Daoy (cell line): Measurements from ENCODE around the gene DEPP1. TPM values are rescaled to one million over a fixed set of nuclear protein-coding genes. Genes with fewer than 3 reads are reported as not detected.

ENCODE experiments used
- DNase-seq: peaks from one replicate; pipeline ENCODE4 v3.0.0-alpha.2; 2015; ENCODE audit warnings: low read depth
- total RNA-seq: library from RNA; depleted of rRNA; stranded (reverse); fragments of >200 nt; shearing (Covaris generic); gene quantifications from 2 replicates; pipeline ENCODE4 v1.2.3, GENCODE V29; 2014

Gene DEPP1
- total RNA-seq, 1 experiment from 2014 or later = 0.11 TPM

DNA sequence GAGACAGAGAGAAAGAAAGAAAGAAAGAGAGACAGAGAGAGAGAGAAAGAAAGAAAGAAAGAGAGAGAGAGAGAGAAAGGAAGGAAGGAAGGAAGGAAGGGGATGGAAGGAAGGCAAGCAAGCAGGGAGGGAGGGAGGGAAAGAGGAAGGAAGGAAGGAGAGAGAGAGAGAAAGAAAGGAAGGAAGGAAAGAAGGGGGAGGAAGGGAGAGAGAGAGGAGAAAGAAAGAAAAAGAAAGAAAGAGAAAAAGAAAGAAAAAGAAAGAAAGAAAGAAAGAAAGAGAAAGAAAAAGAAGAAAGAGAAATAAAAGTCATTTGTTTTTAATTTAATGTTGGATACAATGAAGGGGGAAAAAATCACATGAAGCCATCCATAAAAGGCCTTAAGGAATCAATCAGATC is 23.6 kb downstream of the DEPP1 start:
- no peak for DNase-seq

DNA sequence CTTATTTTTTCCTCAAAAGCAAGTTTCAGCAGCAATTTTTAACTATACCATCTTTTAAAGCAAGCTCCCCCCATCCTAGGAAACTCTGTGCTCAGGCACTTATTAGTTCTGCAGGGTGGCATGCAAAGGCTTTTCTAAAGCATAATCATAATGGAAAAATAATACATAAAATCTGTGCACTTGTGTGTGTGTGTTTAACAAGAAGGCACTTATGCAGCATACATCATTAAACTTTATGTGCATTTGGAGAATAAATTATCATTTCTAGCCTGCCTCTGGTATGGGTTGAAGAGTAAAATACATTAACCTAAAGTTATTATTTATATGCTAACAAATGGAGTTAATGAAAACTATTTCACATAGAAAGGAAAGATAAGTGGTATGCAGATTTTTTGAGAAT is 24.6 kb downstream of the DEPP1 start:
- DNase-seq = no peak

DNA sequence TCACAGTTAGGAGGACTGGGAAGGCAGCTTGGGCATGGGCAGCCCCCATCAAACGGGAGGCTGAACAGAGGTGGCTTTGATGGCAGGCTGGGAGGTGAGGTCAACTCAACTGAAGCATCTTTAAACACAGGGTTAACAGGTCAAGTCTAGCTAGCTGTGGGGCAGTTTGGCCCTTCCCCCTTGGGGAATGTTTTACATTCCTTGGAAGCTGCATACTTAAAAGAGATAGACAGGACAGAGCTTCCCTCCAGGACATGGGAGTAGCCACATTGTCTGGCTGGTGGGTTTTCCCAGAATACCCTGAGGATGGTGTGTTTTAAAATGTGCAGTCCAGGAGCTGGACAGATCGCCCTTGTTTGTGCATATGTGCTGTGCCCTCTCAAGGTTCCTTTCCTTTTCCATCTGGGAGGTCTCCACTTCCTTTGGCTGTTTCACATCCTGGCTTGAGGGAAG is 25.8 kb downstream of the DEPP1 start:
- no peak for DNase-seq

DNA sequence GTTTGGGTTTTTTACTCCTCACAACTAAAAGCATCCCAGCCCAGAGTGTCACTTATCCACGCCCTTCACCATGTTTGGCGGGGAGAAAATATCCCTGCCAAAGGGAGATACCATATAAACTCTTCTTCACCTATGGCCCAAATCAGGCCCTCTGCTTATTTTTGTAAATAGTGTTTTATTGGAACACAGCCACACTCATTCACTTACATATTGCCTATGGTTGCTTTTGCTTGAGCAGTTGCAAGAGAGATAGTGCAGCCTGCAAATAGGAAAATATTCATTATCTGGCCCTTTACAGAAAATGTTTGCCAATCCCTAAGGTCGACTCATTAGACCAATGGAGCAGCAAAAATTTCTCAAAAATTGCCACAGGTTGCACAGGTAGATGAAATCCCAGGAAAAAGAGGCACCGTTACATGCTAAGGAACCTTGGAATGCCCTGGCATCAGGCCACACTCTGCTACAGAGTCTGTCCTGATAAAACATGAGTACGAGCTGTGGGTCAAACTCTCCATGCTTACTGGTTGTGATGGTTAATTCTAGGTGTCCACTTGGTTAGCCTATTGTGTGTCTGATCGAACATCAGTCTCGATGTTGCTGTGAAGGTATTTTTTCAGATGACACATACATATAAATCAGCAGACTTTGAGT is 26.9 kb downstream of the DEPP1 start:
- no peak for DNase-seq

DNA sequence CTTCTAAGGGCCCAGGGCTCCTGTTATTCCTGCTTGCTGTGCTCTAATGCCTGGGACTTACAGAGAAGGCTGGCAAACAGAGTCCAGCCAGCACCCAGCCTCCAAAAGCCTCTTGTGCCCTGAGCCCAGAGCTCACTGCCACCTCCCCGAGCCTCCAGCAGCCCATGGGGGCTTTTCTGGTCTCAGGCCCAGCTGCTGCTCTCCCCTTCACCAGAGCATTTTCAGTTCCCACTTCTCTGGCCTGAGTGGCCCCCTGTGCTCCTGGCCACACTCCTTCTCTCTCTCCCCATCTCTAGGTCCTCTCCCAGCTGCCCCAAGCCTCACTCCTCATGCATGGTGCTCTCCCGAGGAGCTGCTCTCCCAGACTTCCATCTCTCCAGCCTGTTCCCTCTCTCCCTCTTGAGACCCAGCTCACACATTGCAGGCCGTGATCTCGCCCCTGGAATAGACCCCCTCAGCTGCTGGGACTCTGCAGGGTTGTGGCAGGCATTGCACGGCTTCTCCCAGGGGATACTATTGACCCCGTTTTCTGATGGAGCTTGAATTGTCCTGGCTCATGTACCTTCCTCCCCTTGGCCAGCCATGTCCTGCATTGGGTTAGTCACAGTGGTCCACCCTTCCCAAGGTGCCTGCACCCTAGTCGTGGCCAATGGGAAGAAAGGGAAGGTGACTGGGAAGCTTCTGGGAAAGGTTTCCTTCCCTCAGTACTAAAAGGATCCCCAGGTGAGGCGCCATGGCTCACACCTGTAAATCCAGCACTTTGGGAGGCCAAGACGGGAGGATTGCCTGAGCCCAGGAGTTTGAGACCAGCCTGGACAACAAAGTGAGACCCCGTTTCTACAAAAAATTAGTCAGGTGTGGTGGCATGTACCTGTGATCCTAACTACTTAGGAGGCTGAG is 28.0 kb downstream of the DEPP1 start:
- no peak for DNase-seq

DNA sequence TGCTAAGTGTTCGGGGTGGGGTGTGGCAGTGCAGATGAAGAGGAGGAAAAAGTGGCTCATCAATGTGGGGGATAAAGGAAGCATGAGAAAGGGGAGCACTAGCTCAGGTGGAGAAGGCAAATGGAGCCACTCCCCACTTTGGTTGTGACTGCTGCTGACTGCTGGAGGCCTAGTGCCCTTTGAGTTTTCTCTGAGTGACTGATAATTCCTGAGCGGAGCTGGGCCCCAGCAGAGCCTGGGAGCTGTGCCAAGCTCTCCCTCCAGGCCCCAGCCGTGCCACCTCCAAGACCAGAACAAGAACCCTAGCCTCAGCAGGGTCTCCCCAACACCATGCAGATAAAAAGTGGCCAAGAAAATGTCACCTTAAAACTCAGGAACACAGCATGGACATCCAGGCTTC is 28.7 kb downstream of the DEPP1 start:
- no peak for DNase-seq

DNA sequence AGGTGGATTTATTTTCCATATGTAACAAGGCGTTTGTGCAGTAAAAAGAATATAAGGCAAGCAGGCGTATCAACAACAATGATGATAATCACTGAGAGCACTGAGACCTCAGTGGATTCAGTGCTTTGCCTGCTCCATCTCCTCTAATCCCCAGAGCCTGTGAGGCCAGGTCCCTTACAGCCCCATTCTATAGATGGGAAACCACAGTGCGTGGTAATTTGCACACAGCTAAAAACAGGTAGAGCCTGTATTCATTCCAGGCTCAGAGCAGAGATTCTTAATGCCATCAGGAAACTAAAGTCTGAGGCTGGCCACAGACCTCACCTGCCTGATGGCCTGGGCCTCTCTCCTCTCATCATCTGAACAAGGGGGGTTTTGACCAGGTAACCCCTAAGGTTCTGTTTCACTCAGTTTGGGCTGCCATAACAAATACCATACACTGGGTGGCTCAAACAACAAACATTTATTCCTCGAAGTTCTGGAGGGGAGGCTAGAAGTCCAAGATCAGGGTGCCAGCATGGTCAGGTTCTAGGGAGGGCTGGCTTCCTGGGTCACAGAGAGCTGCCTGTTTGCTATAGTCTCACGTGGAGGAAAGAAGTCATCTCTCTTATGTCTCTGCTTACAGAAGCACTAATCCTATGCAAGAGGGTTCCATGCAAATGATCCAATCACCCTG is 29.3 kb downstream of the DEPP1 start:
- DNase-seq = no peak

DNA sequence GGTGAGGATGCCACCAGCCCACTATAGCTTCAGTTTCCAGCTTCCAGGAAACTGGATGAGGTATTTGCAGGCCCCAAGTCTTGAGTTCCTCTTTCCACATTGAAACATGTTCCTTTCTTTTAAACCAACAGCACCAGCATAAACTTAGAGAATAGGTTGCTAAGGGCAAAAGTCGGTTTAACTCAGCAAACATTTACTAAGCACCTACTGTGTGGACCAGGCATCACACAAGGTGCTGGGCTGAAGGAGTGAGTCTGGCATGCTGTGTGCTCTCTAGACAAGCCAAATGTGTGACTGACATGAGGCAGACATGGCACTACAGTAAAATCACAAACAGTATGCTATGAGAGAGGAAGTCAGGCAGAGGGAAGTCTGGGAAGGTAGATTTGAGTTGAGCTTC is 30.0 kb downstream of the DEPP1 start:
- no peak for DNase-seq

DNA sequence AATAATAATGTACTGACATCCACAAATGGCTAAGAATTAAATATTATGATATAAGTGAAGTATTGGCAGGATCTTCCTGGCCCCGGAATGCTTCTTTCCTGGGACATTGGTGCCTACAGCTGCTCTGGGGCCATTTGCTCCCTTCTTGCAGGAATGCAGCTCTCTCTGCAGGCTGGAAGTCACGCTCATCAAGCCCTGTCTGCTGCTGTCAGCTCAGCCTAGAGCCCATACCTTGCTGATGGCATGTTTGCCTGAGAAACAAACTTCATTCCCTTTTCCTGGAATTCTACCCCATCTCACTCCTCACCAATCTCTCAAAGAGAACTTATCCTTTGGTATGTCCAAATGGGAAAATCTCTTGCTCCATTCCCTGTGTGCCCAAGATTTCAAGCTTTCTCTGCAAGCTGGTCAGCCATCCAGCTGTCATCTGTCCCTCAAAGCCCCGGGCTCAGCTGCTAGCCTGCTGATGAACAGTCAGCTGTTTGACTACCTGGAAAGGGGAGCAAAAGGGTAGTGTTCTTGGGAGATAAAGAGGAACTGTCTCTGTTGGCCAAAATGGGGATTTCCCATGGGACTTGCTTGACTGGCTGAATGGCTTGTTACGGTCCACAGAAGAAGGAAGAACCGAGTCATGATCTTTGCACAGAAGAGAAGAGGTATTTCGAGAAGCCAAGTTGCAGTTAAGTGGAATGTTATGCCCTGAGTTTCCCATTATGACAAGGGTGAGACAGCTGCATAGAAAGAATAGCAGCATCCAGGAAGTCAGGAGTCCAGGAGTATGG is 31.0 kb downstream of the DEPP1 start:
- no peak for DNase-seq

DNA sequence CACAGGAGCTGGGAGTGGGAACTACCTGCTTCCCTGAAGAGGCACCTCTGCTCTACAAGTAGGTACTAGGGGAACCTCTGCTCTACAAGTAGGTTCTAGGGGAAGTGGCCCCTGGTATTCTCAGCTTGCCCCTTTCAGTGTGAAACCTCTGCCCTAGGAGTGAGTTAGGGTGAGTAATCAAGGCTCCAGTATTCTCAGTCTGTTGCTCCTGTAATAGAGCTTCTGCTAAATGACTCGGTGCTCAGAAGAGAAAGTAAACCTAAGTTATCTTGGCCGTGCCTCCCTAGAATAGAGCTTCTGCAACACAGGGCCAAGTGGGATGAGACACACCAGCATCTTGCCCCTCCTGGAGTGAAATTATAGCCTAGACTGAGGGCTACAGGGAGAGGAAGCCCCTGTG is 32.4 kb downstream of the DEPP1 start:
- DNase-seq = no peak

DNA sequence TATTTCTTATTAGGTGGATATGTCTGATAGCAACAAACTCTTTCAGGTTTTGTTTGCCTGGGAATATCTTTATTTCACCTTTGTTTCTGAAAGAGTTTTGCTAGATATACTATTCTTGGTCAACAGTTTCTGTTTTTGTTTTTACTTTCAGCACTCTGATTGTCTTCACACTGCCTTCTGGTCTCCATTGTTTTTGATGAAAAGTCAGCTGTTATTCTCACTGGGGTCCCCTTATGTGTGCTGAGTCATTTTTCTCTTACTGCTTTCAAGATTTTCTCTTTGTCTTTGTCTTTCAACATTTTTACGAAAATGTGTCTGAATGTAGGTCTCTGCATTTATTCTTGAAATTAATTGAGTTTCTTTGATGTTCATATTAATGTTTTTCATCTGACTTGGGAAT is 34.3 kb downstream of the DEPP1 start:
- DNase-seq = no peak

DNA sequence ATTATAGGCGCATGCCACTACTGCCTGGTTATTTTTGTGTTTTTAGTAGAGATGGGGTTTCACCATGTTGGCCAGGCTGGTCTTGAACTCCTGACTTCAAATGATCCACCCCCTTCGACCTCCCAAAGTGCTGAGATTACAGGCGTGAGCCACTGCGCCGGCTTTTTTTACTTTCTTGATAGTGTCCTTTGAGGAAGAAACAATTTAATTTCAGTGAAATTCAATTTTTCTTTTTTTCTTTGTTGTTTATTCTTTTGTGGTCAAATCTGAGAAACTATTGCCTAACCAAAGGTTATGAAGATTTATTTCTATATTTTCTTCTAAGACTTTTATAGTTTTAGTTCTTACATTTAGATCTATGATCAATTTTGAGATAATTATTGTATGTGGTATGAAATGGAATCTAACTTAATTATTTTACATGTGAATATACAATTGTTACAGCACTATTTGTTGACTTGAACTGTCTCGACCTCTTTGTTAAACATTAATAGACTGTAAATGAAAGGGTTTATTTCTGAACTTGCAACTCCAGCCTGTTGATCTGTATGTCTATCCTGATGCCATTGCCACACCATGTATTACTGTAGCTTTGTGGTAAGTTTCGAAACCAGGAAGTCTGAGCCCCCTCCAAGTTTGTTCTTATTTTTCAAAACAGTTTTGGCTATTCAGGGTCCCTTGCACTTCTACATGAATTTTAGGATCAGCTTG is 38.8 kb downstream of the DEPP1 start:
- DNase-seq = no peak

DNA sequence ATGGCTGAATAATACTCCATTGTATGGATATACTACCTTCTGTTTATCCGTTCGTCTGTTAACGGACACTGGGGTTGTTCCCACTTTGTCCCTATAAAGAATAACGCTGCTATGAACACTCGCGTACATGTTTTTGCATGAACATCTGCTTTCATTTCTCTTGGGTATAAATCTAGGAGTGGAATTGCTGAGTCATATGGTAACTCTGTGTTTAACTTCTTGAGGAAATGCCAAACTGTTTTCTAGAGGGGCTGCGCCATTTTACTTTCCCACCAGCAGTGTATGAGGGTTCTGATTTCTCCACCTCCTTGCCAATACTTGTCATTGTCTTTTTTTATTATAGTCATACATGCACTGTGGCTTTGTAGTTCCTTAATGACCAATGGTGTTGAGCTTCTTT is 39.7 kb downstream of the DEPP1 start:
- no peak for DNase-seq

DNA sequence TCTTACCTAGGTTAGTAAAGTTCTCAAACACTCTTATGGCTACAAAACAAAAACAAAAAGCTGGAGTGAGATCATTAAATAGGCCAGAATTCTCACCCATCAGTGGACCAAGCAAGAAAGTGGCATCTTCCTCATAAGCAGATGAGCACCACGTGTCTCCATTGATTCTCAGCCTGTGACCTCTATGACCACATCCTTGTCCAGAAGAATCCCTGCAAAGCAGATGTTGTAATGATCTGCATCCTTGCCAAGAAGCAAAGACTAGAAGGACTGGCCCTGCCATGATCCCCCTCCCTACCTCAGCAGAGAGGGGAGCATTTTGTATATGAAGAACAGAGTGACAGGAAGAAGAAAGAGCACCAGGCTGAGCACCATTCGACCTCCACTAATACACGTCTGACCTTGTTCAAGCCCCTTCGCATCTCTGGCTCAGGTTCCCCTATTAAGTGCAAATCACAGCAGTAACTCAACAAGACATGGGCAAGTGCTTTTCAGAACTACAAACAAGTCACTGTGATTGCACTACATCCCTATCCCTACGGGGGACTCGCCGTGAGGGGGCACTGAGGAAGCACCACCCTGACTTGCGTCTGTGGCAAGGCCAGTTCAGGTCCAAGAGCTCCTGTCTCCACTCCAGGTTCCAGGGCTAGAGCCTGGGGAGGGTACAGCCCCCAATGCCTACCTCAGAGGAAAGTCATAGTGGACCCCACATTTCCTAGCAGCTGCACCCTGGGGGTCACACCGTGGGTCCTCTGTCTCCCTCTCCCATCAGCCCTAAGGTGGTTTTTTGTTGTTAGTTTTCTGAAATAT is 41.2 kb downstream of the DEPP1 start:
- no peak for DNase-seq

DNA sequence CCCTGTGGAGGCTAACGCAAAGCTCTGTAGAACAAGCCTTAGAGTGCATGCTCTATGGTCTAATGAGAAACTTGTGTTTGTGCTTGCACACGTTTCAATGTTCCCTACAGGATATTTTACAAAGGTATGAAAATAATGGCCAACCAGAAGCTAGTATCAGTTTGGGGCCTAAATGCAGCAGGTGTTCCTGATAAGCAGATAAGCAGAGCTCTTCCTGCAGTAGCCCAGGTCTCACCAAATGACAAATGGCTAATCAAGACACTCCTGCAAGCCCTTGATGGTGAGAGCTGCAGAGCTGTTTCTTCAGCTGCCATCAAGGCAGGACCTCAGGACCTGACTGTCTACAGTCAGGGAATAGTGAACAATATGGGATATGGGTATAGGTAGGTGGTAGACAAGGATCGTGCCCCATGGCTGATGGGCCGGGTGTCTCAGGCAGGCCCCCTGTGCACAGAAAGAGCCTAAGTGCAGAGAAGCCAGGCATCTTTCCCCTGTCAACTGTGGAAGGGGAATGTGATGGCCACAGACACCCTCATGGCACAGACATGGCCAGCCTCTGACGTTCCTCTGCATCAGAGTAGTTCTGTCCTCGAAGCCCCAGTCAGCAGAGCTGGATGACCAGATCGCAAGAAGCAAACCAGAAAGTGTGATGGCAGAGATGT is 42.2 kb downstream of the DEPP1 start:
- DNase-seq = no peak

DNA sequence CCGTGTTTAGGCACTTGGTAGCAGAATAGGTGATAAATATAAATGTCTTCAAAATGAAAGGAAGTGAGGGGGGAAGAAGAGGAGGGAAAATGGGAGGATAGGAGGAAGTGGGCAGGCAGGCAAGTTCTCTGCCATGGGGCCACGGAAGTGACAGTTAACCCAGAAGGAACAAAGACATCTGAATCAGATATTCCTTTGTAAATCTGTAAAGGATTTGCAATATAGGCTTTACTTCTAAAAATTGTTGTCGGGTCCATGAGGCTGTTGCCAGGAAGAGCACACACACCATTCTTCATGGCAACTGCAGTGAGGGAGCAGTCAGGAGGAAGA is 42.7 kb downstream of the DEPP1 start:
- no peak for DNase-seq

DNA sequence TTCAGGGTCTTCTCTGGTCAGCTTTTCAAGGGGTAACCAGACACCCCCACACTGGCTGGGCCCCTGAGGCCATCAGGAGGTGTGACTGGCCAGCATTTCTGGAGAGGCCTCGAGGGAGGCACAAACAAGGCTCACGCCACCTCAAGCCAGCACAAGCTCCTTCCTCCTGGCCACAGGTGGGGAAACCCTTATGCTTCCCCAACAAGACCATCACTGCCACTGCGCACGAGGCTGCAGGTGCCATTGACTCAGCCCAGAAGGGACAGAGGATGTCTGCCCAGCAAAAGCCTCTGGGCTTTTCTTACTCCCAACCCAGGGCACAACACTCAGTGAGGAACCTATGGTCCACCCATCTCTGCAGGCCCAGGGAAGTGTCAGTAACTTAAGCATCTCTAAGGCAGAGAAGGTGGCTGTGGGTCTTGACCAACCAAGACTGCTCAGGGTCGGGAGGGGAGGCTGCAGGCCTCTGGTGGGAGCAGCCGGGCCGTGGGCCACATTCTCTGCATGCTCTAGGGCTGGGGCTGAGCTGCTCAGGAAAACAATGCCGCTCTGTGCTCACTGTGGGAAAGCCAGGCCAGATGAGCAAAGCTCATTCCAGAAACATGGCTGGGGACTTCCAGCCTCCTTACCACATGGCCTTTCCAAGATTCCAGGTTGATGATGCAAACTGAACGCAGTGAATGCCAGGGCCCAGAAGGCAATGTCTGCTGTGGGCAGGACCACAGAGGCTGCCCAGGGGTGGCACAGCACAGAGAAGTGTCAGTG is 43.2 kb downstream of the DEPP1 start:
- DNase-seq = peak; percentile 74

DNA sequence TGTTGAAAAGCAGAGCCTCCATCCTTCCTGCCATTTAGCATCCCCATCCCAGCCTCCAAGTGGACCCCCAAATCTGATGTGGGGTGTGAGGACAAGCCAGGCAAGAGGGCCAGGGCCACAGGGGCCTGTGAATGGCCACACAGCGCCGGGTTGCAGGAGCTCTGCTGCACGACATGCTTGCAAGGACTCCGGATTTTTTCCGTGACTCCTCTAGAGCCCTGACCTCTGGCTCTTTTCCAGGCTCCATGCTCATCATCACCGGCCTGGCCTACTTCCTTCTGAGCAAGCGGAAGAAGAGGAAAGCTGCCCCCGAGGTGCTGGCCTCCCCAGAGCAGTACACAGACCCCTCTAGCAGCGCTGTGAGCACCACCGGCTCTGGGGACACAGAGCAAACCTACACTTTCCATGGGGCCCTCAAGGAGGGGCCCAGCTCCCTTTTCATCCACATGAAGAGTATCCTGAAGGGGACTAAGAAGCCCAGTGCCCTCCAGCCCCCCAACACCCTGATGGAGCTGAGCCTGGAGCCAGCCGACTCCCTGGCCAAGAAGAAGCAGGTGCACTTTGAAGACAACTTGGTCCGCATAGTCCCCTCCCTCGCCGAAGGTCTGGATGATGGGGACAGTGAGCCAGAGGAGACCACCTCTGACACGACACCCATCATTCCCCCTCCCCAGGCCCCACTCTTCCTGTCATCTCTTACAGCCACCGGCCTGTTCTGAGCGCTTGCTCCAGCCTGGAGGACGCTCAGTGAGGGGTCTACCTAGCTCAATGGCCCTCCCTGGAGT is 44.0 kb downstream of the DEPP1 start:
- no peak for DNase-seq
